Esophagus squamous epithelium (tissue), 4 donors: ENCODE data around the gene CFAP52.
"Not testable (repeated sequence)": the region's sequence is repeated elsewhere in the genome, so short reads cannot be mapped to it uniquely, and the experiment has no call there.

Experiments
- POLR2A ChIP-seq, 4 donors: fragments of 450-650 bp; IDR thresholded peaks; one replicate each; pipeline ENCODE4 v1.6.1; 2017; ENCODE audit warnings: antibody characterized with exemption in 4 of 4, mild to moderate bottlenecking in 4 of 4, moderate library complexity in 3 of 4
- TF ChIP-seq, protein P1 (sequence below), 6 experiments: fragments of 450-650 bp in 4 of 6; fragments of 200-600 bp in 2 of 6; sonication (generic) in 2 of 6; IDR thresholded peaks; one replicate each; pipeline ENCODE4 v1.5.1; 2016 to 2019; ENCODE audit warnings: antibody characterized with exemption in 6 of 6, mild to moderate bottlenecking in 4 of 6, moderate library complexity in 4 of 6

- TF ChIP-seq, protein P1, sequence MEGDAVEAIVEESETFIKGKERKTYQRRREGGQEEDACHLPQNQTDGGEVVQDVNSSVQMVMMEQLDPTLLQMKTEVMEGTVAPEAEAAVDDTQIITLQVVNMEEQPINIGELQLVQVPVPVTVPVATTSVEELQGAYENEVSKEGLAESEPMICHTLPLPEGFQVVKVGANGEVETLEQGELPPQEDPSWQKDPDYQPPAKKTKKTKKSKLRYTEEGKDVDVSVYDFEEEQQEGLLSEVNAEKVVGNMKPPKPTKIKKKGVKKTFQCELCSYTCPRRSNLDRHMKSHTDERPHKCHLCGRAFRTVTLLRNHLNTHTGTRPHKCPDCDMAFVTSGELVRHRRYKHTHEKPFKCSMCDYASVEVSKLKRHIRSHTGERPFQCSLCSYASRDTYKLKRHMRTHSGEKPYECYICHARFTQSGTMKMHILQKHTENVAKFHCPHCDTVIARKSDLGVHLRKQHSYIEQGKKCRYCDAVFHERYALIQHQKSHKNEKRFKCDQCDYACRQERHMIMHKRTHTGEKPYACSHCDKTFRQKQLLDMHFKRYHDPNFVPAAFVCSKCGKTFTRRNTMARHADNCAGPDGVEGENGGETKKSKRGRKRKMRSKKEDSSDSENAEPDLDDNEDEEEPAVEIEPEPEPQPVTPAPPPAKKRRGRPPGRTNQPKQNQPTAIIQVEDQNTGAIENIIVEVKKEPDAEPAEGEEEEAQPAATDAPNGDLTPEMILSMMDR (IDR thresholded peaks at IDR 0.05): not testable (repeated sequence)
- not testable (repeated sequence) for TF ChIP-seq POLR2A (IDR thresholded peaks at IDR 0.05)
Measured at GRCh38 chr17:9597638-9598037, 21.2 kb downstream of the CFAP52 start.
